MCF 10A (cell line): ENCODE results near the gene KIAA1328. TPM values are rescaled to one million over a fixed set of nuclear protein-coding genes. Genes with fewer than 3 reads are reported as not detected.

ENCODE experiments used
- BruUV-seq: library from RNA; stranded (reverse); fragments of 400-500 nt; replicated peaks from 2 replicates; lab custom pipeline; 2021; lab: Mats Ljungman, UMichigan
- CTCF ChIA-PET: fragments of 300-600 bp; sonication (Branson Sonifier 250); formaldehyde crosslinking; extraction: SDS; loops from one replicate; lab custom pipeline; 2021; ENCODE audit warnings: antibody characterized with exemption, inconsistent platforms; lab: Yijun Ruan, JAX
- POLR2A ChIA-PET: fragments of 300-600, 350-650 bp; sonication (Branson Sonifier 250); formaldehyde crosslinking; extraction: SDS; loops from one replicate; lab custom pipeline; 2020; ENCODE audit warnings: antibody characterized with exemption, inconsistent platforms; lab: Yijun Ruan, JAX
- DNase-seq: peaks from one replicate; pipeline ENCODE4 v3.0.0-alpha.2; 2018; ENCODE audit not compliant: unreplicated experiment
- H3K27ac Mint-ChIP-seq: one replicate; pipeline ENCODE4 v1.8.0; 2022; ENCODE audit warnings: mild to moderate bottlenecking, low read depth, mixed read lengths; ENCODE audit not compliant: unreplicated experiment
- H3K27me3 Mint-ChIP-seq: one replicate; pipeline ENCODE4 v1.8.0; 2022; ENCODE audit warnings: mixed read lengths; ENCODE audit not compliant: insufficient read depth, unreplicated experiment
- H3K36me3 Mint-ChIP-seq: one replicate; pipeline ENCODE4 v1.8.0; 2022; ENCODE audit warnings: mild to moderate bottlenecking, moderate library complexity, mixed read lengths; ENCODE audit not compliant: insufficient read depth, unreplicated experiment
- H3K4me1 Mint-ChIP-seq: one replicate; pipeline ENCODE4 v1.8.0; 2022; ENCODE audit warnings: mixed read lengths; ENCODE audit not compliant: insufficient read depth, unreplicated experiment
- H3K4me3 Mint-ChIP-seq: one replicate; pipeline ENCODE4 v1.8.0; 2022; ENCODE audit warnings: mild to moderate bottlenecking, moderate library complexity, mixed read lengths; ENCODE audit not compliant: unreplicated experiment
- H3K9me3 Mint-ChIP-seq: one replicate; pipeline ENCODE4 v1.8.0; 2022; ENCODE audit warnings: mixed read lengths; ENCODE audit not compliant: unreplicated experiment
- intact Hi-C: fragments of 100-400 bp; cut with micrococcal nuclease; formaldehyde crosslinking; loops from 2 replicates; pipeline ENCODE4 v1.14.1; 2022
- total RNA-seq: library from RNA; stranded (reverse); gene quantifications from 2 replicates; pipeline ENCODE4 v1.2.3, GENCODE V29; 2022
- TF ChIP-seq, protein P1 (sequence below): fragments of 200-600 bp; IDR thresholded peaks from one replicate; pipeline ENCODE4 v1.8.0; 2022; ENCODE audit warnings: antibody characterized with exemption, mild to moderate bottlenecking; ENCODE audit not compliant: unreplicated experiment

Gene KIAA1328
- total RNA-seq, 1 experiment from 2014 or later = 4.1 TPM

DNA sequence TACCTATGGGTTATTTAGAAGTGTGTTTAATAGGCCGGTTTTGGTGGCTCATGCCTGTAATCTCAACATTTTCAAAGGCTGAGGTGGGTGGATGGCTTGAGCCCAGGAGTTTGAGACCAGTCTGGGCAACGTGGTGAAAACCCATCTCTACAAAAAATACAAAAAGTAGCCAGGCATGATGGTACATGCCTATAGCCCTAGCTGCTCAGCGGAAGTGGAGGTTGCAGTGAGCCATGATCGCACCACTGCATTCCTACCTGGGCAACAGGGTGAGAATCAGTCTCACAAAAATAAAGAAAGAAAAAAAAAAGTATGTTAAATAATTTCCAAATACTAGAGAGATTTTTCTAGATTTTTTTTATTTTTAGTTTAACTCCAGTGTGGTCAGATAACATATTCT is 316.0 kb downstream of the KIAA1328 start:
- Mint-ChIP-seq H3K36me3 (no peaks in the 10 kb centered on the region), H3K27me3 (no peaks in the 10 kb centered on the region), H3K4me3 (no peak overlapping the region), H3K9me3 (no peaks in the 10 kb centered on the region), H3K27ac (no peak overlapping the region), H3K4me1 (no peaks in the 10 kb centered on the region)
- POLR2A ChIA-PET = no interaction called here
- CTCF ChIA-PET = no interaction called here
- TF ChIP-seq, protein P1, sequence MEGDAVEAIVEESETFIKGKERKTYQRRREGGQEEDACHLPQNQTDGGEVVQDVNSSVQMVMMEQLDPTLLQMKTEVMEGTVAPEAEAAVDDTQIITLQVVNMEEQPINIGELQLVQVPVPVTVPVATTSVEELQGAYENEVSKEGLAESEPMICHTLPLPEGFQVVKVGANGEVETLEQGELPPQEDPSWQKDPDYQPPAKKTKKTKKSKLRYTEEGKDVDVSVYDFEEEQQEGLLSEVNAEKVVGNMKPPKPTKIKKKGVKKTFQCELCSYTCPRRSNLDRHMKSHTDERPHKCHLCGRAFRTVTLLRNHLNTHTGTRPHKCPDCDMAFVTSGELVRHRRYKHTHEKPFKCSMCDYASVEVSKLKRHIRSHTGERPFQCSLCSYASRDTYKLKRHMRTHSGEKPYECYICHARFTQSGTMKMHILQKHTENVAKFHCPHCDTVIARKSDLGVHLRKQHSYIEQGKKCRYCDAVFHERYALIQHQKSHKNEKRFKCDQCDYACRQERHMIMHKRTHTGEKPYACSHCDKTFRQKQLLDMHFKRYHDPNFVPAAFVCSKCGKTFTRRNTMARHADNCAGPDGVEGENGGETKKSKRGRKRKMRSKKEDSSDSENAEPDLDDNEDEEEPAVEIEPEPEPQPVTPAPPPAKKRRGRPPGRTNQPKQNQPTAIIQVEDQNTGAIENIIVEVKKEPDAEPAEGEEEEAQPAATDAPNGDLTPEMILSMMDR = no peak
- intact Hi-C loops = no loop called here
- DNase-seq = no peak
- BruUV-seq = no TSS peak

DNA sequence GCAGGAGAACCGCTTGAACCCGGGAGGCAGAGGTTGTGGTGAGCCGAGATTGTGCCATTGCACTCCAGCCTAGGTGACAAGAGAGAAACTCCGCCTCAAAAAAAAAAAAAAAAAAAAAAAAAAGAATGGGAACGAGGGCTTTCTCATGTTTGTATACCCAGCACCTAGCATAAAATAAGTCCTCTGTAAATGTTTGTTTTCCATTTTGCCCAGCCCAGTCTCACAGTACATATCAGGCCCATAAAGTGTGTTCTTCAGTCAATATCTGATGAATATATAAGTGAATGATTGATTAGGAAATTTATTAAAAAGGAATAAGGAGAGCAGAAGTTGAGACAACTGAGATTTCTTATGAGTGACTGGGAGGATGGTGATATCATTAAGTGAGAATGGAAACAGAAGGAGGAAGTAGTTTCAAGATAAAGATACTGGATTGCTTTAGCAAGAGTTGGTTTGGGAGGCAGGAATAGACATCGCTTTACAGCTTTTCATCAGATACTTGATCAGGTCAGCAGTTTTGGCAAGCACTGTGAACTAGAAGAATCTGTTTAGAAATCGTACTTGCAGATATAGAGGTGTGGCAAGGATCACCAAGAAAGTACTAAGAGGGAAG is 327.5 kb downstream of the KIAA1328 start:
- H3K4me1 Mint-ChIP-seq = no peaks in the 10 kb centered on the region
- no TSS peak for BruUV-seq
- no peaks in the 10 kb centered on the region for H3K9me3 Mint-ChIP-seq
- no peaks in the 10 kb centered on the region for H3K36me3 Mint-ChIP-seq
- TF ChIP-seq, protein P1 = no peak
- H3K4me3 Mint-ChIP-seq = no peak overlapping the region
- intact Hi-C loops = no loop called here
- POLR2A ChIA-PET = no interaction called here
- CTCF ChIA-PET = no interaction called here
- H3K27me3 Mint-ChIP-seq = no peaks in the 10 kb centered on the region
- DNase-seq = no peak
- no peak overlapping the region for H3K27ac Mint-ChIP-seq

DNA sequence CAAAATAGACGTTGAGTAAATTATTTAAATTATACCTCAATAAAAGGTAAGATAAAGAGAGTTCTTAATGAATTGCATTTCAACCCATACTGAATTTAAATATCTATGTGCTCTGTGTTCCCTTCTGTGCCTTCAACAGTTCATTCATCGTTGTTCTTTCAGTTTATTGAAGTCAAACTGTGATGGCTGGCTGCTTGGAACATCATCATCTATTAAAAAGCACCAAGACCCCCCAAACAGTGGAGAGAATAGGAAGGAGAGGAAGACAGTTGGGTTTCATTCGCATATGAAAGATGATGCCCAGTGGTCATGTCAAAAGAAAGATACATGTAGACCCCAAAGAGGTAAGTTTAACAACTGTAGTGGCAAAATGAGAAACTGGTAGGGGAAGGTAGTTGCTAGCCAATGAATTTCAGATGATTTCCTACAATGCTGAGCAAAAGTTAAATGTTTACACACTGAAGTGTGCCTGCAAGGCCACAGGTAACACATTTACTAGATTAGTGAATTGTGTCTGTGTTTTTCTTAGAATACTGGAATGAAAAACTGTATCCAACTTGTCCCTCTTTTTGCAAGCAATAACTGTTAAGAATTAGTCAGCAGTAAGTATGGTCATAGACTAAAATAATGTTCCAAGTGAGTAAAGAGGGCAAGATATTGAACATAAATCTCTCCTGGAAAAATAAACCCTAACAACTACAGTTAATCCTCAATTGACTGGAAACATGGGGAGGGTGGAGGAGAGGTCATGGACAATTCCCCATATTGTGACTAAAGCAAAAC is 331.3 kb downstream of the KIAA1328 start:
- BruUV-seq = no TSS peak
- Mint-ChIP-seq H3K4me1 (no peaks in the 10 kb centered on the region), H3K9me3 (no peaks in the 10 kb centered on the region), H3K27me3 (no peaks in the 10 kb centered on the region), H3K4me3 (no peak overlapping the region), H3K36me3 (no peaks in the 10 kb centered on the region), H3K27ac (no peak overlapping the region)
- ChIA-PET POLR2A (no interaction called here), CTCF (no interaction called here)
- intact Hi-C loops = no loop called here
- DNase-seq = no peak
- TF ChIP-seq, protein P1 = no peak

DNA sequence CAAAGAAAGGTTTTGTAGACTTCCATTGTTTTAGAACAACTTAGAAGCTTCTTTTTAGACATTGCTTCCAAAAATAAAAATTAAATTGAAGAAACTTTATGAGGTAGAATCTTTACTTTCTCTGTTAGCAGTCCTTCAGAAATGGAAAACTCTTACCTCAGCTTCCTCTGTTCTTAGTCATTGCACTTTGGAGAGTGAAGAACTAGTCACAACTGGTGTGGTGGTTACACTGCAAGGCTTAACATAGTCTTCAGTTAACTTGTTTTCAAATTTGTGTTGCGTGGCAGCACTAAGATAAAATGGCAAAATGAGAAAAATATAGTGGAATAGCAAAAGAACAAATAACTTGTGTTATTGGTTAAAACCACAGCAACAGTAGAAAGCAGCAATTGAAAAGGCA is 332.6 kb downstream of the KIAA1328 start:
- no peaks in the 10 kb centered on the region for H3K27me3 Mint-ChIP-seq
- H3K27ac Mint-ChIP-seq = no peak overlapping the region
- no peak for DNase-seq
- no peaks in the 10 kb centered on the region for H3K9me3 Mint-ChIP-seq
- TF ChIP-seq, protein P1 = no peak
- ChIA-PET CTCF (interaction anchor here (0.6 kb wide), 1 partner anchor 105 kb away, joined by 4 read pairs; no protein-coding TSS in a partner anchor), POLR2A (no interaction called here)
- intact Hi-C loops = no loop called here
- H3K4me3 Mint-ChIP-seq = no peak overlapping the region
- no peaks in the 10 kb centered on the region for H3K4me1 Mint-ChIP-seq
- H3K36me3 Mint-ChIP-seq = no peaks in the 10 kb centered on the region
- no TSS peak for BruUV-seq
